AG09309 (cell line): ENCODE data around the gene SLC35A3.

ENCODE experiments used
- DNase-seq: peaks from one replicate; pipeline ENCODE4 v3.0.0-alpha.2; 2010; ENCODE audit warnings: low read depth
- H3K4me3 ChIP-seq: 2 replicates; pipeline ENCODE4 v1.5.1; 2011; ENCODE audit warnings: mild to moderate bottlenecking, low read depth, low read length, moderate library complexity; ENCODE audit not compliant: control insufficient read depth
- CTCF ChIP-seq: IDR thresholded peaks from 2 replicates; pipeline ENCODE4 v1.5.1; 2011; ENCODE audit warnings: mild to moderate bottlenecking, low read depth, low read length, inconsistent platforms; ENCODE audit not compliant: insufficient read depth, control insufficient read depth; ENCODE audit errors: missing control alignments

Gene SLC35A3

GRCh38 chr1:100053119-100053518 lies 83.3 kb downstream of the SLC35A3 start:
- H3K4me3 ChIP-seq = no peak overlapping the region
- no peak for TF ChIP-seq CTCF
- no peak for DNase-seq

GRCh38 chr1:100053727-100054126 lies 83.9 kb downstream of the SLC35A3 start:
- no peak for TF ChIP-seq CTCF
- no peak for DNase-seq
- no peak overlapping the region for H3K4me3 ChIP-seq

- TF ChIP-seq CTCF = no peak
- H3K4me3 ChIP-seq = no peak overlapping the region
- no peak for DNase-seq
Measured at GRCh38 chr1:100061681-100062080, 91.9 kb downstream of the SLC35A3 start.

- no peak overlapping the region for H3K4me3 ChIP-seq
Measured at GRCh38 chr1:100065183-100065968, 95.6 kb downstream of the SLC35A3 start.

GRCh38 chr1:100065969-100066227 lies 96.1 kb downstream of the SLC35A3 start:
- no peak for DNase-seq
- no peak for TF ChIP-seq CTCF
- H3K4me3 ChIP-seq = no peak overlapping the region

More at GRCh38 chr1:100065183-100065968, 95.6 kb downstream of the SLC35A3 start:
- no peak for DNase-seq
- TF ChIP-seq CTCF = no peak

GRCh38 chr1:100070201-100070939 lies 100.6 kb downstream of the SLC35A3 start:
- DNase-seq = no peak
- H3K4me3 ChIP-seq = no peak overlapping the region
- TF ChIP-seq CTCF = no peak

GRCh38 chr1:100073531-100073930 lies 103.7 kb downstream of the SLC35A3 start:
- H3K4me3 ChIP-seq = no peak overlapping the region
- no peak for TF ChIP-seq CTCF
- DNase-seq = no peak
